Epithelial cell of proximal tubule (primary cell): ENCODE measurements around the gene SMARCB1. TPM values are rescaled to one million over a fixed set of nuclear protein-coding genes. Genes with fewer than 3 reads are reported as not detected.

ENCODE experiments used
- DNase-seq: peaks from one replicate; pipeline ENCODE4 v3.0.0-alpha.2; 2011; ENCODE audit warnings: low read depth
- H3K4me3 ChIP-seq: 2 replicates; pipeline ENCODE4 v1.5.1; 2011; ENCODE audit warnings: low read depth, mild to moderate bottlenecking, low read length
- CTCF ChIP-seq: conservative IDR thresholded peaks from 2 replicates; pipeline ENCODE4 v1.5.1; 2012; ENCODE audit warnings: low read depth, mild to moderate bottlenecking, low read length
- total RNA-seq: library from RNA; depleted of rRNA; stranded (reverse); fragments of >200 nt; gene quantifications from 2 replicates; pipeline ENCODE4 v1.2.3, GENCODE V29; 2015

The SMARCB1 gene
- total RNA-seq, 1 donor from 2014 or later = 173 TPM

GRCh38 chr22:23823331-23823791 lies 36.6 kb downstream of the SMARCB1 start:
- no peak for TF ChIP-seq CTCF
- no peak overlapping the region for H3K4me3 ChIP-seq
- no peak for DNase-seq

DNA sequence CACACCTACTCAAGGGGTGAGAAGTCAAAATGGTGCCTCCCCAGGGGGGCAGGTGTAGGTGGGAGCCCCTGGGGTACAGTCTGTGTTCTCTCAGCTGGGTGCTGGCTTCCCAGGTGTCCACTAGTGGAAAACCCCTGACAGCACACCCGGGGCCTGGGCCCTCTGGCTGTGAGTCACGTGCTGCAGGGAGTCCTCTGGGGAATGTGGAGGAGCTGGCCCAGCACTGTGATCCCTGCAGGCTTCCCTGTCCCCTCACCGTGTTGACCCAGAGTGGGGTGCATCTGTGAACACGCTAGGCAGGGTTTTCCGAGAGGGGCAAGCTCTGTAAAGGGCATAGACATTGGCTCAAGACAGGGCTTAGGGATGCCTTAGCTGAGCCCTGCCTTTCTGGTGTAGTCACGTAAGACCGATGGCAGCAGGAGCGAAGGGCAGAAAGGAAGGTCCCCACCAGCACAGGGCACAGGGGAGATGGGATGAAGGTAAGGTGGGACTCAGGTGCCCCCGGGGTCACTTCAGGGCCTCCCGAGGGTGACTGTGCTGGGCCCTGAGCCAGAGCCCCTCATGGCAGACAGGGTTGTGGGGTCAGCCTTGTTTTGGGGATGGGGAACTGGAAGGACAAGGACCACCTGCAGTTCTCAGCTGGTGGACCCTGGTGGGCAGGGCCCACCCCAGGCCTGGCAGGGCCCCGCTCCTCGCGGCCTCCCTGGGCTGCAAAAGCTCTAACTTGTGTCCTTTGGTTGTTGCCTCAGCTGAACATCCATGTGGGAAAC lies 37.9 kb downstream of the SMARCB1 start:
- TF ChIP-seq CTCF = no peak

GRCh38 chr22:23825246-23825905 lies 38.6 kb downstream of the SMARCB1 start:
- no peak for DNase-seq
- no peak overlapping the region for H3K4me3 ChIP-seq
- TF ChIP-seq CTCF = no peak

More for the DNA sequence above, 37.9 kb downstream of the SMARCB1 start:
- DNase-seq = no peak
- H3K4me3 ChIP-seq = no peak overlapping the region

DNA sequence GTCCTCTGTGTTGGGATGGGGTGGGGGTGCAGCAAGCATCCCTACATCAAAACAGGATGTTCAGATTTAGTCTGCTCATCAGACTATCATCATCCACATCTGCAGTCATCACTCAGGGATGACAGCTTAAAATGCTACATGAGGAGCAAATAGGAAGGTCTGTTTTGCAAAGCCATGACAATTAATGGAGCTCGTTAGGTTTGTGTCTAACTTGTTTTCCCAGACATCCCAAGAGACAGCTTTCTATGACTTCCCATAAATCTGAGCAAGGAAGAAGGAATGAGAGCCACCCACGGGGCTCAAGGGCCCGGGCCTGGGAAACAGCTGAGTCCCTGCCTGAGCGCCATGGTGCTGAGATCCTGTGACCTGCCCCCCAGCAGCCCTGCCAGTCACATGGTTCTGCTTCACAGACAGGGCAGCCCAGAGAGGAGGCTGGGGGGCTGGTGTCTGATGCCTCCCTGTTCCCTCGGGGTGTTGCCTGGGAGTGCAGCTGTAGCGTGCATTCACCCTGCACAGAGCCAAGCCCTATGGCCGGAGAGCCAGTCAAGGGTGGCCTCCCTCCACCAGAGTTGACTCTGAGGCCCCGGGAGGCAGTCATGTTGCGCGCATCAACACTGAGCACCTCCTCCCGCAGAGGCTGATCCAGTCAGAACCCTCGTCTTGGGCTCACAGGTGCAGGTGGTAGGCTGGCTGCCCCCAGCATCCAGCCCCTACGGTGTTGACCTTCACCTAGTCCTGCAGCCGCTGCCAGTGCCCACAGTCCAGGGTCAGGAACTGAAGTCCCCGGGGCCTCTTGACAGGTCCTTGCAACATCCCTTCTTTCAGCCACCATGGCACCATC lies 40.0 kb downstream of the SMARCB1 start:
- TF ChIP-seq CTCF = no peak
- DNase-seq = no peak

GRCh38 chr22:23827351-23827995 lies 40.7 kb downstream of the SMARCB1 start:
- TF ChIP-seq CTCF = no peak
- DNase-seq = no peak

More for the DNA sequence above, 40.0 kb downstream of the SMARCB1 start:
- H3K4me3 ChIP-seq = no peak overlapping the region

More at GRCh38 chr22:23827351-23827995, 40.7 kb downstream of the SMARCB1 start:
- H3K4me3 ChIP-seq = no peak overlapping the region
